GM19395 (cell line): ENCODE data around the gene NUP210L.
A peak's percentile ranks its signal among the peaks of the same experiment; 100 is the strongest.

ENCODE experiments used
- ATAC-seq: cut with Tn5 transposase; IDR thresholded peaks from one replicate; pipeline ENCODE4 v1.9.1; 2021; ENCODE audit warnings: mild to moderate bottlenecking, moderate library complexity; ENCODE audit not compliant: unreplicated experiment

NUP210L gene

DNA sequence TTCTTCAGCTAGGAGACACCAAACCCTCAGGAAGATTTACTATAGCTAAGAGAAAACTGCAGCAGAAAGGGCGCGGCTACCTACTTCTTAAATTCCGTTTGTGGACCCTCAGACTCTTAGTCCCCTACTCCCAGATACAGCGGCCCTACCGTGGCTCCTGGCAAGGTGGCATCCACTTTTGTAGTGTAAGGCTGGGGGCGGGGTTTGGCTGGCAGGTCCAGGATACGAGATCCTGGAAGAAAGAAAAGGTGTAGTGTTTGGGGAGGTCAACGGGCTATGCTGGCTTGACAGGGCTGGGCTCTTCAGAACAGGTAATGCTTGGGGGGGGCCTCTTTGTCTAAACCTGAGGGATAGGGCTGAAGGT, 186.9 kb downstream of the NUP210L start:
- ATAC-seq: no peak

- peak; percentile 78 for ATAC-seq
These were observed 187.5 kb downstream of the NUP210L start, which contains the start of gene CREB3L4 for GRCh38 chr1:153967107-153967999. Gene CREB3L4 (plus strand): TSS chr1:153967902. CDS start chr1:153968526, 624 bp downstream.

DNA sequence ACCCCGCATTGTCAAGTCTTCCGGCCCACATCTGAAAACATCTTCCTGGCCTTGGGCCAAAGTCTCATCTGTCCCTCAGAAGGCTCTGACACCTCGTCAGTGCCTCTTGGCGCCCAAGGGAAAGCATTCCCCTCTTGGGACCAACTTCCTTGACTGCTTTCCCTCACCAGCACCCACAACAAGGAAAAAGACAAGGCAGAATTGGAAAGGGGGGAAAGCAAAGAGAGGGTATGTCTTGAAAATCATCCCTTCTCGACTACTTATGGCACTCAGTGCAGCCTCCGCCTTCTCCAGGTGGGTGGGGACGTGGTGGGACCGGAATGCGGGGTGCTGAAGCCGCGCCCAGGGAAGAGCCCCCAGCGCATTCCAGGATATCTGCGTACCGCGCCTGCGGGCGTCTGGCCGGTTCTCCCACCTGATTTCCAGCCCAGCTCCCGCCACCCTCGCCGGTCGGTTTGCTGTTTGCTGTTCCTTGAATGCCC, 191.0 kb downstream of the NUP210L start:
- ATAC-seq: peak; percentile 1

DNA sequence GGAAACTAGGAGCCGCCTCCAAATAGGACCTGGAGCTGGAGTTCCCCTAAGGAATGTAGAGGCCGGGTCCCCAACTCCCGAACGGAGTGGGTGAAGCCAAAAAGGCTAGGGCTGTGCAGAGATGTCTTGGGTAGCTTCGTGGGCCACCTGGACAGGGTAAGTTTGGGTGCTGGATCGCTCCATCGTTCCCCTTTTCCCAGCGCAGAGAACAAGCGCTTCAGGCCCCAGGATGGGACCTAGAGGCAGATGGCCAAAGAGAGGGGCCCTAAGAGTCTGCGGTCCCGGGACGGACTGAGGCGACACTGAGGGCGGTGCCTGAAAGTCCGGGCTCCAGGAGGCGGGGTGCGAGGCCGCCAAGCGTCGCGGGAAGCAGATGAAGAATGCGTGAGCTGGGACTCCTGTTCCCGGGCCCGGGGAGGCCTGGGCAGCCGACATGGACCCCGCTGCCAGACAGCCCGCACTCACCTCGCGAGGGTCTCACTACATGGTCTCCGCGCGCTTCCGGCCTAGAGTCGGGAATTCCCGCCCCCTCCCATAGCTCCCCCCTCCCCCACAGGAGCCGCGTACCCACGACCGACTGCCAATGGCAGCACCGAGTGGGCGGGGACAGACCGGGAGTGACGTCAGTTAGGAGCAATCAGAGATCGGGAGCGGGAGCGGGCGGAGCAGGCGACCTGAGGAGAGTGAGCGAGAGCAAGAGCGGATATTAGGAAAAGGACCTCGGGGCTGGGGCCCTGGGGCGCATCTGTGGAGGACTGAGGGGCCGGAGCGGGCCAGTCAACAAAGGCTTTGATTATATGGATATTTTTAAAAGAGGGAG, 191.6 kb downstream of the NUP210L start, which contains the start of gene SLC39A1:
Gene SLC39A1 (minus strand): TSS at position 508 of the 820 bp plus-strand sequence. CDS start 822 bp downstream, outside the sequence.
- peak; percentile 57 for ATAC-seq

DNA sequence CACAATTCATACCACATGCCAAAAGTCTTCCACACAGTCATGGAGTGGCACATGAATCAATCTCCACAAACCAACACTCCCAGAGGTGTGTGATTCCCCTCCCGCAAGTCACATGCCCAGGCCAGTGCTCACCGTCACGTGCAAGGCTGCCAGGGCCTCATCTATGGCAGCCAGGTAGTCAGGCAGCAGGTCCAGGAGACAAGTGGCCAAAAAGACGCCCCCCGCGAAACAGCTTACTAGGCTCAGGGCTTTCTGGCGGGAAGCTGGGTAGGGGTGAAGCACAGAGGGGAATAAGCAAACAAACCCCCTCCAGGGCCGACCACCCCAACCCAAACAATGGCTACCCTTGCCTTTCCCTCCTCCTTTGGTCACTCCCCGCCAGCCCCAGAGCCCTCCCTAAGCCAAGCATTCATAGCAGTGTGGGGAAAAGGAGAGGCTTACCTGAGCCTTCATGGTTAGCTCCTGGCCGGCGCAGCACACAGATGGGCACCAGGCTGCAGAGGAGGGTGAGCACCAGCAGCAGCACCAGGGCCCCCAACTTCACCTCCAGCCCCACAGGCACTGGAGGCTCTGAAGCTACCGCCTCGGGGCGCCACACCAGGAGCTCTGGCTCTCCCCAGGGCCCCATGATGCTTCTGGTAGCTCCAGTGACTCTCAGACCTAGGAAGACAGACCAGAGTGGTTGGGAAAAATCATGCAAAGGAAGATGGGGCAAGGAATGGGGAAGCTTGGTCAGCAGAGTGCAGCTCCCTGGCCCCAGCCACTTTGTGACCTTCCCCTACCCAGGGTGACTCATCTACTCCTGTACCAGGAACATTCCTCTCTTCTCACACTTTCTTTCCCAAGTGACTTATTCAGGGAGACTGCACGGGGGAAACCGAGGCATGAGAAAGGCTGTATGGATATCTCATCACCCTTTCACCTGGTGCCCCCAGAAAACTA, 192.5 kb downstream of the NUP210L start:
- no peak for ATAC-seq

DNA sequence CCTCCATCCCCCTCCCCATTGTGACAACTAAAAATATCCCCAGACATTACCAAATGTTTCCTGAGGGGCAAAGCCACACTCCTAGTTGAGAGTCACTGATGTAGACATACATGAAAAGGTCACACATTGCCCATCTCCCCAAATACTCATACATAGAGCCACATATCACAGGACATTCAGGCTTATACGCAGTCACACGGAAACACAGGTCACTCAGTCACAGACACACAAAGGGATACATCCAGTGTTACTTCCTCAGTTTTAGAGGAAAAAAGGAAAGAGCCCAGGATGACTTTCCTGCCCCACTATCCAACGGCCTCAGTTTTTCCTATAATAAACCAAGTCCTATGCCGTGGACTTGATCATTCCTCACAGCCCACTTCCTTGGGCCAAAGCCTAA, 193.5 kb downstream of the NUP210L start:
- ATAC-seq: no peak

DNA sequence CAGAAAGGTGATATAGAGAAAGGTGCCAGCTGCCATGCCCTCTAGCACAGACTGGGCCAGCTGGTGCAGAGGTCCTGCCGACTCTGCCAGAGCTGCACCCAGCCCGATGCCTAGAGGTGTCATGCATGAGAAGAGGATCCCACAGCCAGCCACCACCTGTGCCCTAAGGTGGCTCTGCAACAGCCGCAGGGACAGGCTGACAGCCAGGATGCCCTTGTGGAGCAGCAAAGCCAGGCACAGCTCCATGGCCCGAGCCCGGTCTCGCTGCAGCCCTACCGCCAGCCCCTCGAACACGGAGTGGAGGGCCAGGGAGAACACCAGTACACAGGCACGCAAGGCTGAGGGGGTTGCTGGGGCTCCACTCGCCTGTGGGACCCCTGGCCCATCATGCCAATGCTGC, 194.7 kb downstream of the NUP210L start:
- no peak for ATAC-seq

DNA sequence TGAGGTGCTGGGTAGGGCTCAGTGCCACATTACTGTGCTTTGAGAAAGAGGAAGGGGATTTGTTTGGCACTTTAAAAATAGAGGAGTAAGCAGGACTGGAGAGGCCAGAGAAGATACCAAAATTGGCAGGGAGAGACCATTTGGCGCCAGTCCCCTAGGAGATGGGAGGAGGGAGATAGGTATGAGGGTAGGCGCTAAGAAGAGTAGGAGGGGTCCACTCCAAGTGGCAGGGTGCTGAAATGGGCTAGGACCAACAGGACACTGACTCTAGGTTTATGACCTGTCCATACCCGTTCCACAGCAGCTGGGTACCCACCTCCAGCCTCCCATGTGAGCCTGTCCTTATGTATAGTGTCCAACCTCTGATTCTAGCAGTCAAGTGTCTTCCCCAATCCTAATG, 195.4 kb downstream of the NUP210L start:
- ATAC-seq: no peak

GRCh38 chr1:153958961-153959260, 196.0 kb downstream of the NUP210L start:
- ATAC-seq: no peak

GRCh38 chr1:153958111-153958960, 196.5 kb downstream of the NUP210L start, which contains the start of gene CRTC2:
Gene CRTC2 (minus strand): TSS chr1:153958612. CDS start chr1:153958497, 115 bp downstream.
- ATAC-seq: peak; percentile 84

- ATAC-seq: peak; percentile 23
These were observed 197.1 kb downstream of the NUP210L start for GRCh38 chr1:153957744-153958110.

DNA sequence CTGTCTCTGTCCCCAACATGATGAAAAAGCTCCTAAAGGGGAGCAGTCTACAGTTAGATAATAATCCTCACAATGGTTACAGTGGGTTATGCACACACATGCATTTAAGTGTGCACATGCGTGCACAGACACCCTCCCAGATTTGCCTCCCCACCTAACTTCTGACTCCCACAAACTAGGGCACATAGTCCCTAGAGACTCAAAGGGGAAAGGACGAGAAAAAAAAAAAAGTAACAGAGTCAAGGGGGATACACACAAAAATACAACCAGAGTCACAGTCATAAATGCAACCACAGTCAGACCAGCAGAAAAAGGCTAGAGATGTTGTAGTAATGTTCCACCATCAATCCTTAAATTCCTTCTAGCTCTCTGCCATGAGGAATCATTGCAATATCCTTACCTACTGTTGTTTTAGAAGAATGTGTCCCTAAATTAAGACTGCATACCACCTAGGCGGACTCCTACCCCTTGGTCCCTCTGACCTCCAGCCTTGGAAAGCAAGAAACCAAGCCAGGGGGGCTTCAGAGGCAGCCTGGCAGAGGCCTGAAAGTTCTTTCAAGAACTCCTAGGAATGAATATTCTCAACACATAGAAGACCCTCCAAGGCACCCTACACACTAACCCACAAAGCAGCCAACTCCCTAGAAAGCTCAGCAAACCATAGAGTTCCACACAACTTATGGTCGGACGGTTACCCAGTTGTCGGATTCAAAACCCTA, 197.7 kb downstream of the NUP210L start:
- ATAC-seq: no peak

GRCh38 chr1:153954826-153955225, 200.0 kb downstream of the NUP210L start:
- ATAC-seq: no peak

DNA sequence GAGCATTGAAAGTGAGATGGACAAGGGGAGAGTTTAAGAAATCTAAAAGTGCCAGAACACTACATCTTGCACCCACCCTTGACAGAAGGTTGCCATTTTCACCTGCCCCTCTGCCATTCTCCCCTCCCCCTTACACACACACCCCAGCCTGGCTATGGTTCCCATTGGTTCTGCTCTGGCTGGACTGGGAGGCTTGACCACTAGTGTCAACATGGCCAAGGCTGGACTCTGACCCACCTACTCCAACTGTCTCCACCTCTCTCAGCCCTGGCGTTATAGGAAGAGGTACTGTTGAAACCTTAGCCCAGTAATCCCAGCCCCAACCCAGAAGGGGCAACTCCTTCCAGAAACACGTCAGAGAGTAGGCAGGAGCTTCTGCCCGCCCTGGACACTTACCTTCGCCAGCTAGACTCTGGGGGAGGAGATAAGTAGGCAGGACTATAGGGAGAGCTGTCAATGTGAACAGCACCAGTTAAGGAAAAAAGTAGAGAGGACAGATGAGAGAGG, 201.0 kb downstream of the NUP210L start:
- no peak for ATAC-seq

GRCh38 chr1:153951801-153952200, 203.1 kb downstream of the NUP210L start:
- no peak for ATAC-seq

DNA sequence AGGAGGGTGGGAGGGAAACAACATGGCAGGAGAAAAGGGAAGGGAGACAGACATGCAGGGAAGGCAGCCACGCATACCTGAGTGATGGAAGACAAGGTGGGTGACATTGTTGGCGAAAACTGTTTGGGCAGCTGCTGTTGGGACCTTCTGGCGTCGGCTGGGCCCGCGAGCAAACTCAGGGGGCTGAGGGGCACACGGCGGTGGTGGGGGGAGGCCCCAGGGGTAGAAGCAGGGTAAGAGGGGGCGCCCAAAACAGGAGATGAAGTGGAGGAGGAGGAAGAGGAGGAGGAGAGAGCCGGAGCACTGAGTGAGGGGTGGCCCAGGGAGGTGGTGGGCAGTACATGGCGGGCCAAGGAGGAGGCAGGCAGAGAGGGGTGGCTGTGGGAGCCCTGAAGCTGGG, 203.7 kb downstream of the NUP210L start:
- no peak for ATAC-seq

DNA sequence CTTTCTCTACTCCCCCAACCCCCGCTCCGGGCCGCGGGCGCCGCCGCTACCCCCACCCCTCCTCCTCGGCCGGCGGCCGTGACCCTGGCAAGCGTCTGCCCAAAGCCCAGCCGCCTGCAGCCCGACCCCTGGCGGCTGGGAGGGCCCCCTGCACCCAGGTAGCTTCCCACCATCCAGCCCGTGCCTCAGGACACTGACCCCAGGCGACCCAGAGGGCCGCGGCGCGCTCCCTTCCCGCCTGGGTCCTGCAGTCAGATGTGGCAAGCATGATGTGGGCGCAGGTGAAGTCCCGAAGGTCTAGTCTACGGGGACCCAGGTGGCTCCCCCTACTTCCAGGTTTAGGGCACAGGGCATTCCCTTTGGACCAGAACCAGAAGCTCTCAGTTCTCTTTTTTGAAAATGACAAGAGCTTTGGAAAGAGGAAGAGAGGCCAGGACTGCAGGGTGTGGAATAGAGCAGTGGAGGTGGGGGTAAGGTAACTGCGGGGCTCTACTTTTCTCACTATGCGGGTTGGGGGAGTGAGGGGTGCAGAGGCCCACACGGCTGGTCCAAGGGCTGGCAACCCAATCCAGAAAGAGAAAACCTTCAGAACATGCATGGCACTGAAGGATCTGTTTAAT, 208.1 kb downstream of the NUP210L start, which contains the start of gene DENND4B:
Gene DENND4B (minus strand): TSS at position 97 of the 620 bp plus-strand sequence. CDS start 2,344 bp downstream, outside the sequence.
- peak; percentile 62 for ATAC-seq
